Raji (cell line): ENCODE results near the gene NRG2.

Source experiments
- POLR2A ChIP-seq: IDR thresholded peaks from 2 replicates; pipeline ENCODE4 v1.6.1; 2011; ENCODE audit warnings: low read depth, low read length, control low read depth; ENCODE audit not compliant: insufficient read depth

The NRG2 gene

DNA sequence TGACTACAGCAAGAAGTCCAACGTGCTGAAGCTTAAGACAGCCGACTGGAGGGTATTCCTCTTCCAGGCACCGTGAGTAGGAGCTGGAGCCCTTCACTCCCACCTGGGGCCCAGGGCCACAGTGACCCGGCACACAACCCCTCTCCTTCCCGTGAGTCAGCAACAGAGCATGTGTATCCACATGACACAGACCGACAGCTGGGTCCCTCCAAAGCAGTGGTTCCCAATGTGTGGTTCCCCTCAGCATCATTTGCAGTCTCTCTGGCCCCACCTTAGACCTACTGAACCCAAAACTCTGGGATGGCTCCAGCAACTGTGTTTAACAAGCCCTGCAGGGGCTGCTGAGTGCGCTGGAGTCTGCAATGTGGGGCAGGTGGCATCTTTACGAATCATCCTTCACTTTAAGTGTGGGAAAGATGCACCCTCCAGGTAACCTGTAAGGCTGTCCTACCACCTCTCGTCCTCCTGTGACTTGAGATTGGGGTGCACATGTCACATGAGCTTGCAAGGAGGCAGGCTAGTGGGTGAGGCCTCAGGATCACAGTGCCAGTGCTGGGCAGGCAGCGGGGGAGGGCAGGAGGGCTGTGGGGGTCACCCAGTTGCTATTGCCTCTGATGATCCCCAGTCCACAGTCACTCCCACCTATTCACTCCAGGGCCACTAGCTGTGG, 205.3 kb downstream of the NRG2 start:
- TF ChIP-seq POLR2A, result no peak

DNA sequence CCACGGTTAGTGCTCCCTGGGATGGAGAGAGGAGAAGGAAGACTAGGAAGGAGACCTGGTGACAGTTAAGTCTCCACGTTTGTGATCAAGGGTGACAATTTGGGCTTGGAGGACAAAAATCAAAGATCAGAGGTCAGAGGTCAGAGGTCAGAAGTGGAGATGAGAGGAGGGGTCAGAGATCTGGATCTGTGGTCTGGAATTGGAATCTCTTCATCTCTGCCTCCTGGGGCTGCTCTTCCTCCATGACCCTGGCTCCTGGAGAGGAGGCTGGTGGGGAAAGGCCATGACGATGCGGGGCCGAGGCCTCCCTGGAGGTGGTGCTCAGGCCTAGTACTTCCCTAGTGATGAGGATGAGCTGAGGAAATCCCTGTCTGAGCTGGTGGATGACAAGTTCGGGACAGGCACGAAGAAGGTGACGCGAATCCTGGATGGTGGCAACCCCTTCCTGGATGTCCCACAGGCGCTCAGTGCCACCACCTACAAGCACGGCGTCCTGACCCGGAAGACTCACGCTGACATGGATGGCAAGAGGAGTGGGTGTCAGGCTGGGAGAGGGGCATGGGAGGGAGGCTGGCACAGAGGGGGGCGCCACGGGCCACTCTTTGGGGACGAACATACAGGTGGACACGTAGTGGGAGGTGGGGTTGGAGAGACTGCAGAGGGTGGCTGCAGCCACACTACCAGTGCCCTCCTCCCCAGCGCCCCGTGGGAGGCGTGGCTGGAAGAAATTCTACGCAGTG, 206.5 kb downstream of the NRG2 start:
- no peak for TF ChIP-seq POLR2A

DNA sequence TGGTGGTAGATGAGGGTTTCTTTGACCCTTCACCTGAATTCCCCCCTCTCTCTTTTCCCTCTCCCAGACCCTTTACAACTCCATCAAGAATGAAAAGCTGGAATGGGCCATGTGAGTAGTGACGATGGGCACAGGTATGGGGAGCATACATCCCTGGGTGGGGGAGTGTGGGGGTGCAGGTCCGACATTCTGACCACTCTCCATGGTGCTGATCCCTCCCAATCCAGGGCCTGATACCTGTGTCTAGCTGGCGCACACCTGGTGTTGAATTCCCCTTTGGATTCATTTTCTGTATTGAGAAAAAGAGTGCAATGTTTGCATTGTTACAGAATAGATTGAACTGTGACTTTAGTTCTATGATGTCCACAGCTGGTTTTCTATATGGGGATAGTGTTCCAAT, 207.4 kb downstream of the NRG2 start:
- TF ChIP-seq POLR2A, result no peak

DNA sequence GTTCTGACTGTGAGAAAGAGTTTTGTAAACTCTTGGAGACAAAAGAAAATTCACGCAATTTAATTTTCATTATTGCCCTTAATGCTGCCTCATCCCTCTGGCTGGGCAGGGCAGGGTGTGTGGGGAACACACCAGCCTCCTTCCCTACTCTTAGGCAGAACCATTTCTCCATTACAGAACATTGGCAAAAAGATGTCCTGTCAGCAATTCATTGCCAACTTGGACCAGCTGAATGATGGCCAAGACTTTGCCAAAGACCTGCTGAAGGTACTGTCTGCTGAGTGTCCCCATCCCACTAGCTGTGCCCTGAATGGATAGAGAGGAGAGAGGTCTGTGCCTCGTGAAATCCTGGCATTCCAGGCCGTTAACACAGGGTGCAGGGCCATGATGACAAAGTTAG, 209.6 kb downstream of the NRG2 start:
- no peak for TF ChIP-seq POLR2A

DNA sequence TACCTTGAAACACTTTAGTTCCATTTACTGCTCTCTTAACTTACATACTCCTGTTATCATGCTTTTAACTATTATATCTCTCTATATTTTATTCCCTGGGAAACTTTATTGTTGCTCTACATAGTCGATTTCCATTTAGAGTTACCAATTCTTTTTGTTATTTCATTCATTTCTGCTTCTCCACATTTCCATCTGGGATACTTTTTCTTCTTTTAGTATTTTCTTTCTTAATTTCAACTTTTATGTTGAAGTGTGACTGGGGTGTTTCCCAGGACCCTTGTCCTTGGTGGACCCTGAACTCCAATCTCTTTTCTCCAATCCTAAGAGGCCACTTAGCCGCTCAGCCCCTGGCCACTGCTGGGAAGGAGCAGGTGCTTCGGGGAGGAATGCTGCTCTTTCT, 211.5 kb downstream of the NRG2 start:
- no peak for TF ChIP-seq POLR2A

DNA sequence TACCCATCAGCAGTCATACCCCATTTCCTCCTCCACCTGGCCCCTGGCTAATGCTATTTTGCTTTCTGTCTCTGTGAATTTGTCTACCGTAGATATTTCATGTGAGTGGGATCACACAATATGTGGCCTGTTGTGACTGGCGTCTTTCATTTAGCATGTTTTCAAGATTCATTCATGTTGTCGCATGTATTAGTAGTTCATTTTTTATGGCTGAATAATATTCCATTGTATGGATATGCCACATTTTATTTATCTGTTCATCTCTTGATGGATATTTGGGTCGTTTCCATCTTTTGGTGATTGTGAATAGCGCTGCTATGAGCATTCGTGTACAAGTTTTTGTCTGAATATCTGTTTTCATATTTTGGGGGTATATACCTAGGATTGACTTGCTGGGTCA, 213.6 kb downstream of the NRG2 start:
- no peak for TF ChIP-seq POLR2A

DNA sequence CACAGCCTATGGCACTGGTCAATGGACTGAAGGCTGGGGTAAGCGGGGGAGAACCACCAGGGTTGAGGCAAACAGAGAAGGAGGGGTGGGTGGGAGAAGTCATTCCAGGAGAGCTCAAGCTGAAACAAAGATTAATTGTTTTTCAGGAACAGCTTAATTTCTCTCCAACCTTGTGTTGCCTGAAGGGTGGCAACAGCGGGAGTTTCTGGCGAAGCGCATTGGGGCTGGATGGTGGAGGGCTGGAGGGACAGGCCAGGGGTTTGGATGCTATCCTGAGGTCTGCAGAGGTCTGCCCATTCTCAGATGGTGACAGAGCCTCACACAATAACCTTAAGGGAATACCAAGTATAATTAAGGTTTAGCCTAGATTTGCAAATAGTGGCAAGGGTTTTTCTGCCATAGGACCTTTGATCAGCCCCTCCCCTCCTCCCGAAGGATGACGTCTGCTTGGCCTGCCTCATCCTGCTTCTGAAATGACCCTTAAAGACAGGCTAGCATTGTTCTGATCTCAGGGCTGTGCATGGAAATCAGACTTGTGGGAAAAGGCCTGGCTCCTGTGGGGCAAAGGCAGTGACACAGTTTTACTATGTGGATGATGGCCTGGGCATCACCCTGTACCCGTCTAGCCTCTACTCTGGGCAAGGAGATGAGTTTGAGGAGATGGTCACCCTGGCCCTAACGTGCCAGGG, 214.7 kb downstream of the NRG2 start:
- TF ChIP-seq POLR2A, result no peak

DNA sequence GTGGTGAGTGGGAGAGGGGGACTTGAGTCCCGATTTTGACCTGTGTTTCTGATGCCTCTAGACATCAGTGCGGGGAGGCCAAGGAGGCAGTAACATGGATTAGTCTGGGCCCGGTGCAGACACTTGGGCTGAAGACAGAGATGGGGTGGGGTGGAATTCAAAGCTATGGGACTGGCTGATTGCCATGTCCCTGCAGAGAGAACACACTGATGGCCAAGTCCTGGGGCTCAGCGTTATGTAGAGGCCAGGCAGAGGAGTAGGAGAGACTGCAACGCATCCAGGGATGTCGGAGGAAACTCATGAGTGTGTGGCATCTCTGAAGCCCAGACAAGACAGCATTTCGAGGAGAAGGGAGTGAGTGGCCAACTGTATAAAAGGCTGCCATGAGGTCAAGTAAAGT, 217.4 kb downstream of the NRG2 start:
- no peak for TF ChIP-seq POLR2A

DNA sequence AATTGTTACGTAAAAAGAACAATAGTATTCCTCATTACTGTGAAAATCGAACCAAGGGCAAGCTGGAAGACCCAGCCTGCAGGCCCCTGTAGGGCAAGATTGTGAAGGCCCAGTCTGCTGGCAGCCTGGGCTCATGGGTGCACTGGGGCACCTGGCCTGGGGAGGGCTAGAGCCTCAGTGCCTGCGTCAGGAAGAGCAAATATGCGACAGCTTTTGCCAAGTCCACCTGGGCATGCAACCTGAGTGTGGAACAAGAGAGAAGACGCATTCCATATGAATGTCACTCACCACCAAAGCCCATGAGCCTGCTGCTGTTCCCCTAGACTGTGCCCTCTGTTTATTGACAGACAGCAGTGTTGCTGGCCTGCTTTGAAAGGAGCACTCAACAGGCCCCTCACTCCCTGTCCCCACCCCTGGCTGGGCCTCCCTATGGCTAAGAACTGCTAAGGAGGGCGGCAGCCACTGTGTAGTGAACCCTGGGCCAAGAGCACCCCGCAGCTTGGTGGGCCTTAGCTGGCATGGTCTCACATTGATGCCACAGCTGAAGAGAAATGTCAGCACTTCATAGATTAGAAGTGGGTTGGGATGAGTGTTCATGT, 219.2 kb downstream of the NRG2 start:
- no peak for TF ChIP-seq POLR2A

DNA sequence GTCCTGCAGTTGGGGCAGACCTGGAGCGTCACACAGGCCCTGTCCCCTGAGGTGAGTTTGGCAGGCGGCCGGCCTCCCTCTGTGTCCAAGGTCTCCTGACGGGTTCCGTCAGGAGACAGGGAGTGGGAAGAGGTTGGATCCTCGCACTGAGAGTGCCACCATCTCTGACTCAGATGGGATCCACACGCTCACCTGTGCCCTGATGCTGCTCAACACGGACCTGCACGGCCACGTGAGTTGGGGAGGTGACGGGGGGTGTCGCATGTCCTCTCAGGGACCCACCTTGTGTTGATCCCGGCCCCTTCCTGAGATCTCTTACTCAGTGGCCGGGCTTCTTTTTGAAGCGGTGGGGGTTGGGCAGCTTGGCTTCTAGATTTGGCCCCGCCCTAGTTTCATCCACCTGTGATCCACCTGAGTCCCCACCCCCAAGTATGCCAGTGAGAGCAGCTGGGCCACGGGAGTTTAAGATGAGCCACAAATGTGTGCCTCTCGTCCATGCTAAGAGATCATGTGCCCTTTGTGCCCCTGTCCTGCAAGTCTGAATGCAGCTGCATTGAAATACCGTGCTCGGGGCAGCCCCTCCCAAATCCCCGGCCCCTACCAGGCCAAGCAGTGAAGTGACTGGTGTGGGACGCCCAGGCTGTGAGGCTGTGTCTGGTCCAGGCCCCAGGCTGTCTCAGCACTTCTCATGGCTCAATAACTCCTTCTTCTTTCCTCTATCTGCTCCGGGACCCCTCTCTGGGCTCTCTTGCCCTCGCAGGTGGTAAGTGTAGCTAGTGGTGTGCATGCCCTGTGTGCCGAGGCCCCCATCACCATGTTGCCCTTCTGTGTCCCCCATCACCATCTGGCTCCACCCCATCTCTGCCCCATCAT, 220.3 kb downstream of the NRG2 start:
- no peak for TF ChIP-seq POLR2A

DNA sequence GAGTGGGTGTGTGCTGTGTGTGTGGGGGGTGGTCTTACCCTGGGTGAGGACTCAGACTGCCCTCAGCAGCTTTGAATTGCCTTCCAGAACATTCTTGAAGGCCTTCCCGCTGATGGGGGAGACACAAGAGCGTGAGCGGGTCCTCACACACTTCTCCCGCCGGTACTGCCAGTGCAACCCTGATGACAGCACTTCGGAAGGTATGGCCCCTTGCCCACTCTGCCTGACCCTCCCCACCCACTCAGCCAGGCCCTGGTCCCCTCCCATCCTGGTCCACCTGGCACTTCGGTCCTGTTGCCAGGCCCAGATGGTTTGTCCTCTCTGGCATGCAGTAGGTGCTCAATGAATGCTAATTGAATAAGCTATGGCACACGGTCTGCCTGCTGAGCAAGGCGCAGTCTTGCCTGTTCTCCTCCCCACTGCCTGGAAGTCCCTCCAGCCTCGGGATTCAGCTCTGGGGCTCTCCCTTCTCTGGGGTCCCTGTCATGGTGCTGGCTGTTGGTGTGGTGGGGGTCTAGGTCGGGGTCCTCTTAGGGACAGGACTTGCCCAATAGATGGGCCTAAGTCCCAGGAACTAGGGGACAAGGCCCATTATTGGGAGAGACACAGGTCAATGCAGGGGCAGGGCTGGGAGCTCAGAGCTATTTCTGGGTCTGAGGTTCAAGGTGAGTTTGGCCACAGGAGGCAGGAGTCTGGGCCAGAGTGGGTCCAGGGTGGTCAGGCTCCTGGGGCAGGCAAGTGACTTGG, 221.1 kb downstream of the NRG2 start:
- TF ChIP-seq POLR2A, result no peak

DNA sequence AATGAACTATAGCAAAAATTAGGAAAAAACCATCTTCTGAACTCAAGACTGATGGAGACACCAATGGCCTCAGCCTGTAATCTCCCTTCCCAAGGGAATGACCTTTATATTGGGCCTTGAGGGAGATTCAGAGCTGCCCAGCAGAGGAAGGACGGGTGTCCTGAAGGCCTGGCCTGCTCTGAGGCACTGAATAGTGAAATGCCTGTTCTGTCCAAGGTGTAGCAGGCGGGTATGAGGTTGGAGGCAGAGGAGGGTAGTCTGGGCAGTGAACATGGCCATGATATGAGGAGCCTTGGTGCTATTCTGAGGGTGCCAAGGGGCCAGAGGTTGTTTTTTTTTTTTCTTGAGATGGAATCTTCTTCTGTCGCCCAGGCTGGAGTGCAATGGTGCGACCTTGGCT, 222.5 kb downstream of the NRG2 start:
- TF ChIP-seq POLR2A, result no peak

DNA sequence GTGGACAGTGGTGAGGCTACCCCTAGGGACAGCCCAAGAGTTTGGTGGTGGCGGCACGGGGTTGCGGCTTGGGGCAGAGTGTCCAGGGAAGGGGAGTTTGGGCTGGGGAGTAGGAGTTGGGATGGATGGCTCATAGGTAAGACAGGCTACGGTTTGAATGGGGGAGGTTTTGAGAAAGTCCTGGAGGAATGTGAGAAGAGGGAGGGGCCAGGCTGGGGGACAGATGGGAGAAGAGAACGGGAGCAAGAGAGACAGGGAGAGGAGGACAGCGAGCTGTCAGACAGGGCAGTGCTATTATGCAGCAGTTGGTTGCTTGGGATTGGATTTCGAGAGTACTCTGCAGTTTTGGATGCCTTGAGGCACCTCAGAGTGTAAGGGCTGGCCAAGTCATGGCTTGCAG, 223.0 kb downstream of the NRG2 start:
- no peak for TF ChIP-seq POLR2A

DNA sequence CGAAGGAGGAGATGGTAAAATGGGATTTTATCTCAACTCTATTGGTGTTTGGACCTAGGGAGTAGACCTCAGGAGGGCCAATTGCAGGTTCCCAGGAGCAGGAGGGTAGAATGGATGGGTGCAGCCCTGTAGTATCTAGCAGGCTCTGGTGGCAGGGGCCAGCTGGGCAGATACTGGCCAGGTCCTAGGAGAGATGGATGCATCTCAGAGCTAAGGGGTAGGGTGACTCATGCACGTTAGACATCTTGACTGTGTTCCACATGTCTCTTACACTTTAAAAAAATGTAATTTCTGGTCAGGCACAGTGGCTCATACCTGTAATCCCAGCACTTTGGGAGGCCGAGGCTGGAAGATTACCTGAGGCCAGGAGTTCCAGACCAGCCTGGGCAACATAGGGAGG, 225.1 kb downstream of the NRG2 start:
- TF ChIP-seq POLR2A, result no peak
